Tibial artery (tissue), 4 donors: ENCODE data around the gene COG5.
A peak's percentile ranks its signal among the peaks of the same experiment; 100 is the strongest.
"Not testable (repeated sequence)": the region's sequence is repeated elsewhere in the genome, so short reads cannot be mapped to it uniquely, and the experiment has no call there.

Source experiments
- DNase-seq, 2 donors: peaks; one replicate each; pipeline ENCODE4 v3.0.0-alpha.2; 2019
- H3K27ac ChIP-seq, 2 donors: fragments of 200-600 bp; sonication (generic) in 1 of 2; 1 replicate in 1 of 2; 2 replicates in 1 of 2; pipeline ENCODE4 v1.5.1; 2018 to 2019; ENCODE audit warnings: mild to moderate bottlenecking in 1 of 2
- H3K27me3 ChIP-seq, 2 donors: fragments of 200-600 bp; sonication (generic) in 1 of 2; one replicate each; pipeline versions ENCODE4 v1.5.1 to v1.6.0; 2016 to 2019
- H3K36me3 ChIP-seq, 3 donors: fragments of 200-600 bp; sonication (generic) in 2 of 3; one replicate each; pipeline ENCODE4 v1.5.1; 2016 to 2019; ENCODE audit warnings: mild to moderate bottlenecking in 2 of 3
- H3K4me1 ChIP-seq, 4 donors: fragments of 200-600 bp; sonication (generic) in 2 of 4; 1 replicate in 3 of 4; 2 replicates in 1 of 4; pipeline ENCODE4 v1.5.1; 2016 to 2019
- H3K4me3 ChIP-seq, 2 donors: fragments of 200-600 bp; sonication (generic) in 1 of 2; 1 replicate in 1 of 2; 2 replicates in 1 of 2; pipeline ENCODE4 v1.5.1; 2018 to 2019; ENCODE audit warnings: mild to moderate bottlenecking in 2 of 2
- H3K9me3 ChIP-seq, 3 donors: fragments of 200-600 bp; sonication (generic) in 1 of 3; one replicate each; pipeline ENCODE4 v1.5.1; 2016 to 2019
- CTCF ChIP-seq, 2 experiments: fragments of 200-600 bp in 1 of 2; fragments of 450-650 bp in 1 of 2; IDR thresholded peaks; one replicate each; pipeline ENCODE4 v1.5.1; 2017 to 2019; ENCODE audit warnings: antibody characterized with exemption in 2 of 2, mild to moderate bottlenecking in 1 of 2, moderate library complexity in 1 of 2
- intact Hi-C: fragments of 100-400 bp; cut with DNase I; formaldehyde crosslinking; loops from one replicate; pipeline ENCODE4 v1.15.0; 2023; ENCODE audit warnings: low total_unique reads

The COG5 gene

GRCh38 chr7:107228291-107228690 is 335.4 kb downstream of the COG5 start:
- Histone ChIP-seq H3K27ac (no peak overlapping the region), H3K4me3 (no peak overlapping the region), H3K36me3 (peaks cover 0 to 17% (median 4%) of the 10 kb centered on the region in 3 donors), H3K4me1 (peaks cover 0 to 17% (median 0%) of the 10 kb centered on the region in 4 donors), H3K9me3 (no peaks in the 10 kb centered on the region), H3K27me3 (no peaks in the 10 kb centered on the region)
- no peak for DNase-seq
- intact Hi-C loops: no loop called here
- TF ChIP-seq CTCF (IDR thresholded peaks at IDR 0.05): no peak

- peaks cover 0 to 26% (median 0%) of the 10 kb centered on the region in 4 donors for H3K4me1 ChIP-seq
- TF ChIP-seq CTCF (IDR thresholded peaks at IDR 0.05): no peak
- H3K4me3 ChIP-seq: no peak overlapping the region
- H3K27ac ChIP-seq: peak overlapping the region in 1 of 2 donors; percentile 7
- DNase-seq: no peak
- H3K27me3 ChIP-seq: no peaks in the 10 kb centered on the region
- H3K36me3 ChIP-seq: peaks cover 0 to 15% (median 0%) of the 10 kb centered on the region in 3 donors
- no peaks in the 10 kb centered on the region for H3K9me3 ChIP-seq
- intact Hi-C loops: no loop called here
Measured at GRCh38 chr7:107224374-107225223, 339.1 kb downstream of the COG5 start.

GRCh38 chr7:107220806-107221205 is 342.9 kb downstream of the COG5 start:
- H3K4me3 ChIP-seq, intact Hi-C loops, DNase-seq, H3K36me3 ChIP-seq, H3K9me3 ChIP-seq, H3K27me3 ChIP-seq: not testable (repeated sequence)
- Histone ChIP-seq H3K27ac (peak overlapping the region in 1 of 2 donors; percentile 29), H3K4me1 (peaks cover 0 to 25% (median 0%) of the 10 kb centered on the region in 4 donors)

- Histone ChIP-seq H3K4me1 (peaks cover 0 to 20% (median 0%) of the 10 kb centered on the region in 4 donors), H3K9me3 (no peaks in the 10 kb centered on the region), H3K27me3 (no peaks in the 10 kb centered on the region), H3K36me3 (peaks cover 0 to 7% (median 0%) of the 10 kb centered on the region in 3 donors), H3K4me3 (no peak overlapping the region), H3K27ac (peak overlapping the region in 1 of 2 donors; percentile 29)
- intact Hi-C loops: no loop called here
- TF ChIP-seq CTCF (IDR thresholded peaks at IDR 0.05): no peak
- DNase-seq: no peak
Measured at GRCh38 chr7:107220356-107220755, 343.4 kb downstream of the COG5 start.

- Histone ChIP-seq H3K4me3 (no peak overlapping the region), H3K9me3 (no peaks in the 10 kb centered on the region), H3K4me1 (peaks cover 0 to 14% (median 0%) of the 10 kb centered on the region in 4 donors), H3K27ac (no peak overlapping the region), H3K27me3 (no peaks in the 10 kb centered on the region), H3K36me3 (peaks cover 0 to 7% (median 0%) of the 10 kb centered on the region in 3 donors)
- no peak for TF ChIP-seq CTCF (IDR thresholded peaks at IDR 0.05)
- intact Hi-C loops: no loop called here
- no peak for DNase-seq
Measured at GRCh38 chr7:107219563-107220244, 344.0 kb downstream of the COG5 start.

- no peak overlapping the region for H3K27ac ChIP-seq
- intact Hi-C loops: no loop called here
- peaks cover 0 to 17% (median 15%) of the 10 kb centered on the region in 3 donors for H3K36me3 ChIP-seq
- DNase-seq: no peak
- H3K4me1 ChIP-seq: peaks cover 0 to 2% (median 0%) of the 10 kb centered on the region in 4 donors
- H3K27me3 ChIP-seq: no peaks in the 10 kb centered on the region
- no peak overlapping the region for H3K4me3 ChIP-seq
- TF ChIP-seq CTCF (IDR thresholded peaks at IDR 0.05): no peak
- H3K9me3 ChIP-seq: no peaks in the 10 kb centered on the region
Measured at GRCh38 chr7:107213945-107214344, 349.8 kb downstream of the COG5 start.
